Measurements from ENCODE around the gene NFATC4. TPM values are rescaled to one million over a fixed set of nuclear protein-coding genes. Genes with fewer than 3 reads are reported as not detected.

The NFATC4 gene
- total RNA-seq, 1 donor from 2014 or later, result 42.5 TPM

- DNase-seq (ENCODE audit: extremely low read depth, low read depth, low spot score), result no peak
Observed at GRCh38 chr14:24406416-24406815, 38.4 kb downstream of the NFATC4 start.

- DNase-seq (ENCODE audit: extremely low read depth, low read depth, low spot score), result no peak
Observed at GRCh38 chr14:24407608-24408325, 39.8 kb downstream of the NFATC4 start.

- no peak for DNase-seq (ENCODE audit: extremely low read depth, low read depth, low spot score)
Observed at GRCh38 chr14:24408764-24409163, 40.8 kb downstream of the NFATC4 start.

- DNase-seq (ENCODE audit: extremely low read depth, low read depth, low spot score), result no peak
Observed at GRCh38 chr14:24409192-24409591, 41.2 kb downstream of the NFATC4 start.

GRCh38 chr14:24409956-24410355 lies 42.0 kb downstream of the NFATC4 start:
- no peak for DNase-seq (ENCODE audit: extremely low read depth, low read depth, low spot score)

GRCh38 chr14:24411443-24412389 lies 43.7 kb downstream of the NFATC4 start:
- DNase-seq (ENCODE audit: extremely low read depth, low read depth, low spot score), result no peak

GRCh38 chr14:24414077-24414476 lies 46.1 kb downstream of the NFATC4 start:
- DNase-seq (ENCODE audit: extremely low read depth, low read depth, low spot score), result no peak

GRCh38 chr14:24414732-24415420 lies 46.9 kb downstream of the NFATC4 start:
- no peak for DNase-seq (ENCODE audit: extremely low read depth, low read depth, low spot score)

- no peak for DNase-seq (ENCODE audit: extremely low read depth, low read depth, low spot score)
Observed at GRCh38 chr14:24415421-24416253, 47.7 kb downstream of the NFATC4 start.

GRCh38 chr14:24416254-24416931 lies 48.4 kb downstream of the NFATC4 start:
- no peak for DNase-seq (ENCODE audit: extremely low read depth, low read depth, low spot score)

- no peak for DNase-seq (ENCODE audit: extremely low read depth, low read depth, low spot score)
Observed at GRCh38 chr14:24416932-24417619, 49.1 kb downstream of the NFATC4 start.

GRCh38 chr14:24417832-24418491 lies 50.0 kb downstream of the NFATC4 start:
- no peak for DNase-seq (ENCODE audit: extremely low read depth, low read depth, low spot score)

GRCh38 chr14:24418492-24418873 lies 50.5 kb downstream of the NFATC4 start:
- no peak for DNase-seq (ENCODE audit: extremely low read depth, low read depth, low spot score)

GRCh38 chr14:24422261-24422660 lies 54.3 kb downstream of the NFATC4 start:
- DNase-seq (ENCODE audit: extremely low read depth, low read depth, low spot score), result no peak

GRCh38 chr14:24422694-24423601 lies 55.0 kb downstream of the NFATC4 start:
- DNase-seq (ENCODE audit: extremely low read depth, low read depth, low spot score), result no peak

- peak; percentile 71 for DNase-seq (ENCODE audit: extremely low read depth, low read depth, low spot score)
Observed at GRCh38 chr14:24425704-24426103, 57.7 kb downstream of the NFATC4 start.

GRCh38 chr14:24426150-24426911 lies 58.3 kb downstream of the NFATC4 start:
- DNase-seq (ENCODE audit: extremely low read depth, low read depth, low spot score), result no peak
